GM13976 (cell line): Measurements from ENCODE around the gene TTC19.

Experiments
- DNase-seq: peaks from one replicate; pipeline ENCODE4 v3.0.0; 2012; ENCODE audit warnings: low spot score
- in situ Hi-C: fragments of 300-500 bp; cut with MboI; formaldehyde crosslinking; loops from one replicate; pipeline ENCODE4 v1.12.0; 2022; ENCODE audit warnings: low sequenced_read_pairs, mixed read lengths, inconsistent platforms; ENCODE audit not compliant: unreplicated experiment
- TF ChIP-seq, protein P1 (sequence below): IDR thresholded peaks from 2 replicates; pipeline ENCODE4 v1.5.1; 2012; ENCODE audit warnings: borderline replicate concordance, mild to moderate bottlenecking; ENCODE audit not compliant: insufficient read depth; ENCODE audit errors: extremely low read depth, missing control alignments, control extremely low read depth

TTC19 gene

DNA sequence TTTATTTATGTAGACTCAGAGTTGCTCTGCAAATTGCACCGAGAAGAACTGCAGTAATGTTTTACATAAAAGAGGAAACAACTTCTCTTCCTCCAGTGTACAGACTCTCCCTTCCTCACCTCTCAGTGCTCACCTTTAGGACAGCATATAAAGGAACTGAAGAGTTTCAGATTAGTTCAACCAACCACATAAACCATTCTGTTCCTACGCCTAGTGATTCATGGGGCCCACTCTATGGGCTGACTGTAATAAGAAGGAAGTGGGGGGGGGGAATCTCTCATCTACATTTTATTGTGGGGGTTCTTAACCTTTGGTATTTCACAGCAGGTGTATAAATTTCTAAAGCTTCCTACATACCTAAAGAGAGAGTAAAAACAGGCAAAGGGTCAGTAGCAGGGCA, 18.4 kb upstream of the TTC19 start:
- peak; percentile 53 for DNase-seq
- TF ChIP-seq, protein P1, sequence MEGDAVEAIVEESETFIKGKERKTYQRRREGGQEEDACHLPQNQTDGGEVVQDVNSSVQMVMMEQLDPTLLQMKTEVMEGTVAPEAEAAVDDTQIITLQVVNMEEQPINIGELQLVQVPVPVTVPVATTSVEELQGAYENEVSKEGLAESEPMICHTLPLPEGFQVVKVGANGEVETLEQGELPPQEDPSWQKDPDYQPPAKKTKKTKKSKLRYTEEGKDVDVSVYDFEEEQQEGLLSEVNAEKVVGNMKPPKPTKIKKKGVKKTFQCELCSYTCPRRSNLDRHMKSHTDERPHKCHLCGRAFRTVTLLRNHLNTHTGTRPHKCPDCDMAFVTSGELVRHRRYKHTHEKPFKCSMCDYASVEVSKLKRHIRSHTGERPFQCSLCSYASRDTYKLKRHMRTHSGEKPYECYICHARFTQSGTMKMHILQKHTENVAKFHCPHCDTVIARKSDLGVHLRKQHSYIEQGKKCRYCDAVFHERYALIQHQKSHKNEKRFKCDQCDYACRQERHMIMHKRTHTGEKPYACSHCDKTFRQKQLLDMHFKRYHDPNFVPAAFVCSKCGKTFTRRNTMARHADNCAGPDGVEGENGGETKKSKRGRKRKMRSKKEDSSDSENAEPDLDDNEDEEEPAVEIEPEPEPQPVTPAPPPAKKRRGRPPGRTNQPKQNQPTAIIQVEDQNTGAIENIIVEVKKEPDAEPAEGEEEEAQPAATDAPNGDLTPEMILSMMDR = no peak
- in situ Hi-C loops = no loop called here

DNA sequence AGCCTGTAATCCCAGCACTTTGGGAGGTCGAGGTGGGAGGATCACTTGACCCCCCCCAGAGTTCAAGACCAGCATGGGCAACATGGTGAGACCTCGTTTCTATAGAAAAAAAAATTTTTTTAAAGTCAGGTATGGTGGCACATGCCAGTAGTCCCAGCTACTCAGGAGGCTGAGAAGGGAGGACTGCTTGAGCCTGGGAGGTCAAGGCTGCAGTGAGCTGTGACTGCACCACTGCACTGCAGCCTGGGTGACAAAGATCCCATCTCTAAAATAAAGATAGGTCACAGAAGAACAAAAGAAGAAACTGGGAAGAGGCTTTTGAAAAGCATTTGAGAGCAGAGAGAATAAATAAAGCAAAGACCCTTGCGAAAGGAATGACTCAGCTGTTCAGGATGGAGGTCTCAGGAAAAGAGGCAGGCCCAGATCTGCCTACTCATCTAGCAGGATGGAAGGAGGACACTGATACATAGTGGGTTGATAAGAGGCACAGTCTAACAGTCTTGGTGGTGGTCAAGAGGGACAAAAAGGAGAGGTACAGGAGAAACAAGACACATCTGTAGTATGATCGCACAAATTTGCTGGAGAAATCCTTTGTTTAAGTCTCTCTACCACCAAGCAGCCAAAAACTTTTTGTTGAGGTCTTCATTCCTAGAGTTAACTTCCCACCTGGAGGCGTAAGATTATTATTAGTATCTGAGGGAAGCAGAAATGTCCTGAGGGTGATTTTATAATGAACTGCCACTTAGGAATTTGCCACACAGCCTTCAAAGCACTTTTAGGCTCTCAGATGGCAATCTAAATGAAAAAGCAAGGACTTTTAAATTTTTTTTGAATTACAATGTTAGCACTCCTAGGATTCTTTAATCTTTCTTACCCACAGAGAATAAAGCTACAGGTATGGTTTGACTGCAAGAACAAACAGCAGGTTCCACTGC, 17.7 kb upstream of the TTC19 start:
- in situ Hi-C loops = no loop called here
- TF ChIP-seq, protein P1 = no peak
- DNase-seq = no peak

DNA sequence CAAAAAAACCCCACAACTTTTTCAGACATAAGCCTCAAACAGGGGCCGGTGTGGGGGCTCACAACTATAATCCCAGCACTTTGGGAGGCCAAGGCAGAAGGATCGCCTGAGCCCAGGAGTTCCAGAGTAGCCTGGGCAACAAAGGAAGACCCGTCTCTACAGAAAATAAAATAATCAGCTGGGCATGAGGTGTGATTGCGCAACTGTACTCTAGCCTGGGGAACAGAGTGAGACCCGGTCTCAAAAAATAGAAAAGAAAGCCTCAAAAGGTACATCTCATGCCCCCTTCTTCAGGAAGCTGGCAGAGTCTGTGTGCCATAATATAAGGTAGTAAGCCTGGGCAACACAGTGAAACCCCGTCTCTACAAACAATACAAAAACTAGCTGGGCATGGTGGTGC, 3.3 kb upstream of the TTC19 start:
- TF ChIP-seq, protein P1 = no peak
- in situ Hi-C loops = no loop called here
- no peak for DNase-seq

DNA sequence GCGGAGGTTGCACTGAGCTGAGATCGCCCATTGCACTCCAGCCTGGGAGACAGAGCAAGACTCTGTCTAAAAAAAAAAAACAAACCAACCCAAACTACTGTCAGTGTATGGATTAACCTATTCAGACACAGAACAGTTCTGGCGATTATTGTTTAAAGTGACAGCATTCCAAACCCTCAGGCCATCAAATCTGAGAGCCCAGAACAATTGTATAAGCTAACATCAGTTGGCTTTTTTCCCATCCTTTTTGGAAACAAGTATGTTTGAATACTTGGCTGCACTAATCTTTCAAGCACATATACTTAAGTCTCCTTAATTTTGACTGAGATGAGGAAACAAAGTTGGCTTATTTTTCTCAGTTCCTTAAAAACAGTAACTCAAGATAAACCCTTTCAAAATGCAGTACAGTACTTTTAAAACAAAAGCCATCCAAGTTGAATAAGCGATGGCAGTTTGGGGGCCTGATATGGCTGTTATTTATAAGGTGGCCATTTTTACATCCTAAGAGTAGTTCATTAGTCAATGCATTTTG, 1.5 kb upstream of the TTC19 start:
- TF ChIP-seq, protein P1 = no peak

DNA sequence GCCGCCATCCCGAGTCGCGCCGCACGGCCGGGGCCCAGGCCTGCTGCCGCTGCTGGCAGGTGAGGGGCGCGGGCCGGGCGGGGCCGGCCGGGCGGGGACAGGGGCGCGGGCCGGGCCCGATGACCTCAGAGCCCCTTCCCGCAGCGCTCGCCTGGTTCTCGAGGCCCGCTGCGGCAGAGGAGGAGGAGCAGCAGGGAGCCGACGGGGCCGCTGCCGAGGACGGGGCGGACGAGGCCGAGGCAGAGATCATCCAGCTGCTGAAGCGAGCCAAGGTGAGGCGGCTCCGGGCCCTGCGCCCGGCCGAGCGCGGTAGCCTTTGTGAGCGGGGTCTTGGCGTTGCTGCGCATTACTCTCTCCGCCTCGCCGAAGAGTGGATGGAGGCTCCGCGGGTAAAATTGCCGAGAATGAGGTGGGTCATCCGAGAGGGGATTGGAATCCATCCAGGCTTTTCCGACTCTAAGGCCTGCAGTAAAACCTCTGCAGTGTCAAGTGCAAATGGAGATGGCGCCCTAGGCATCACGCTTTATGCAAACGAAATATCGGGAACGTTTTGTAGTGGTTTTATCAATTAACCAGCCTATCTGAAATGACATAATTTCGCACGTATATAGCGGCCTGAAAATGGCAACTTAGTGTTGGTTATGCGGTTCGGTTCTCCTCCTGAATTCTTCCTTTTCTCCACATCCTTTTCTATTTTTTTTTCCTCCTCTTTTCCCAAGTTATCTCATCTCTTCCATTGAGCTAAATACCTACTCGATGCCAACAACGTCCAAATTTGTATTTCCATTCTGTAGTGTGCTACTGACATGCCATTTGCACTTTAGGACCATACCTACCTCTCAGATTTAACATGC, 577 bp downstream of the TTC19 start:
- in situ Hi-C loops = no loop called here
- DNase-seq = no peak
- TF ChIP-seq, protein P1 = no peak

More for the DNA sequence above, 1.5 kb upstream of the TTC19 start:
- in situ Hi-C loops = no loop called here
- DNase-seq = no peak

DNA sequence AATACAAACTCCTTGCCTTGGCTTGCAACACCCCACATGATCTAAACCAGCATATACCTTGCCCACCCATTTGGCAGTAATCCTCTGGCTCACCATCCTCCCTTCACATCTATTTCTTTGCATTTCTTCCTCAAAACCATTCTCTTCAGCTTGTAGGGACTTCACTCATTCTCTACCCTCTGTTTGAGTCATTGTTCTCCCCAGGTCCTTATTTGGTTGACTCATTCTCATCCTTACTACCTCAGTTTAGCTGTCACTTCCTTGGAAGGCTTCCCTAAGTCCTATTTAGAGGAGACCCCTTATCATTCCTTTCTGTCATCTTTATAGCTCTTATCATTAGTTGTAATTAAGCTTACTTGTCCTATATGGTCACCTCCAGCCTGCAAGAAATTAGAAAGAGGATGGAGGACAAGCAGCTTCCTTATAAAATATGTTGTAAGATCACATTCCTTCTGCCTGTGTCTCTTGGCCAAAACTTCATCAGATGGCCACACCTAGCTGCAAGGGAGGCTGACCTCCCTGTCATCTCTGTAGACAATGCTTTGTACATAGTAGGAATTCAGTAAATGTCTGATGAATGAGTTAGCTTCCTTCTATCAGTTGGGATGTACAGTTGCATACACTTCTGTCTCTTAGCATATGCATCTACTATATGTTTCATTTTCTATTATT, 1.7 kb downstream of the TTC19 start:
- no peak for DNase-seq
- in situ Hi-C loops = no loop called here
- TF ChIP-seq, protein P1 = no peak
